Measurements from ENCODE around the gene UBE2B. TPM values are rescaled to one million over a fixed set of nuclear protein-coding genes. Genes with fewer than 3 reads are reported as not detected.

UBE2B gene
- total and polyA plus RNA-seq, 2 experiments from 2014 or later = 19.3 to 184 TPM

DNA sequence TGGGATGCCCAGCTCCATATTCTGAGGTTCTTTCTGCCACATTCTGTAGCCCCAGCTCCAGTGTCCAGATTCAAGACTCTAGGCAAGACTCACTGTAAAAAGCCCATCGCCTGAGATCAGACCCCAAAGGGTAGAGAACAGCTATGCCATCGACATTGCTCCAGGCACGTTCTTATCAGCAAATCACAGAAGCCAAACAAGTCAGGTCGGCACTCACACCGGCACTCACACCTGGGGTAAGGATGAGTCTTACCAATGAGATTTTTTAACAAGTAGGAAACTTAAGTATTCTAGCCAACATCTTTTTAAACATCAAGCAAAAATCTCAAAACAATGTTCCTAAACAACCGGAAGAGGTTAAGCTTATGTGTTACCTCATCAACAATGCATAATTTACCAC lies 38.0 kb downstream of the UBE2B start:
- ATAC-seq = no peak
- peaks cover 22% of the 10 kb centered on the region for H3K4me1 ChIP-seq (ENCODE audit: insufficient read depth)
- Mint-ChIP-seq H3K4me1 (peaks cover 25% of the 10 kb centered on the region), H3K4me3 (peak overlapping the region; percentile 29; the same call in 1 of the 3 replicates), H3K27me3 (ENCODE audit: insufficient read depth, low read depth, poor library complexity) (peaks cover 7% of the 10 kb centered on the region), H3K27ac (no peak overlapping the region), H3K36me3 (ENCODE audit: low read depth) (peaks cover 28% of the 10 kb centered on the region), H3K9me3 (no peaks in the 10 kb centered on the region; the same call in 2 of the 3 replicates)
- no peak for DNase-seq (ENCODE audit: low spot score)
- no peaks in the 10 kb centered on the region for H3K27me3 ChIP-seq (ENCODE audit: insufficient read depth)
- H2AFZ ChIP-seq = no peak overlapping the region
- no peaks in the 10 kb centered on the region for H3K9me2 ChIP-seq (ENCODE audit: insufficient read depth)
- peaks cover 10% of the 10 kb centered on the region for H3F3A ChIP-seq (replicated peaks; ENCODE audit: low read depth)
- H3K4me2 ChIP-seq = no peak overlapping the region
- no peak overlapping the region for H3K27ac ChIP-seq (ENCODE audit: low read depth)
- H3K79me2 ChIP-seq (replicated peaks; ENCODE audit: insufficient read depth) = peaks cover 48% of the 10 kb centered on the region
- 0 out of 2 replicates have a peak, but pooled peaks cover 6% of the 10 kb centered on the region for H3K36me3 ChIP-seq (ENCODE audit: insufficient read depth)
- no peaks in the 10 kb centered on the region; the same call in 1 of the 2 replicates for H4K20me1 ChIP-seq (replicated peaks; ENCODE audit: insufficient read depth)
- no peak for TF ChIP-seq EZH2 (IDR thresholded peaks at IDR 0.05; ENCODE audit: low read depth, unreplicated experiment)
- TF ChIP-seq, protein P1, sequence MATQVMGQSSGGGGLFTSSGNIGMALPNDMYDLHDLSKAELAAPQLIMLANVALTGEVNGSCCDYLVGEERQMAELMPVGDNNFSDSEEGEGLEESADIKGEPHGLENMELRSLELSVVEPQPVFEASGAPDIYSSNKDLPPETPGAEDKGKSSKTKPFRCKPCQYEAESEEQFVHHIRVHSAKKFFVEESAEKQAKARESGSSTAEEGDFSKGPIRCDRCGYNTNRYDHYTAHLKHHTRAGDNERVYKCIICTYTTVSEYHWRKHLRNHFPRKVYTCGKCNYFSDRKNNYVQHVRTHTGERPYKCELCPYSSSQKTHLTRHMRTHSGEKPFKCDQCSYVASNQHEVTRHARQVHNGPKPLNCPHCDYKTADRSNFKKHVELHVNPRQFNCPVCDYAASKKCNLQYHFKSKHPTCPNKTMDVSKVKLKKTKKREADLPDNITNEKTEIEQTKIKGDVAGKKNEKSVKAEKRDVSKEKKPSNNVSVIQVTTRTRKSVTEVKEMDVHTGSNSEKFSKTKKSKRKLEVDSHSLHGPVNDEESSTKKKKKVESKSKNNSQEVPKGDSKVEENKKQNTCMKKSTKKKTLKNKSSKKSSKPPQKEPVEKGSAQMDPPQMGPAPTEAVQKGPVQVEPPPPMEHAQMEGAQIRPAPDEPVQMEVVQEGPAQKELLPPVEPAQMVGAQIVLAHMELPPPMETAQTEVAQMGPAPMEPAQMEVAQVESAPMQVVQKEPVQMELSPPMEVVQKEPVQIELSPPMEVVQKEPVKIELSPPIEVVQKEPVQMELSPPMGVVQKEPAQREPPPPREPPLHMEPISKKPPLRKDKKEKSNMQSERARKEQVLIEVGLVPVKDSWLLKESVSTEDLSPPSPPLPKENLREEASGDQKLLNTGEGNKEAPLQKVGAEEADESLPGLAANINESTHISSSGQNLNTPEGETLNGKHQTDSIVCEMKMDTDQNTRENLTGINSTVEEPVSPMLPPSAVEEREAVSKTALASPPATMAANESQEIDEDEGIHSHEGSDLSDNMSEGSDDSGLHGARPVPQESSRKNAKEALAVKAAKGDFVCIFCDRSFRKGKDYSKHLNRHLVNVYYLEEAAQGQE (IDR thresholded peaks at IDR 0.05; ENCODE audit: unreplicated experiment) = no peak
- TF ChIP-seq STAT1 (IDR thresholded peaks at IDR 0.05; ENCODE audit: unreplicated experiment) = no peak
- TF ChIP-seq, protein P2, sequence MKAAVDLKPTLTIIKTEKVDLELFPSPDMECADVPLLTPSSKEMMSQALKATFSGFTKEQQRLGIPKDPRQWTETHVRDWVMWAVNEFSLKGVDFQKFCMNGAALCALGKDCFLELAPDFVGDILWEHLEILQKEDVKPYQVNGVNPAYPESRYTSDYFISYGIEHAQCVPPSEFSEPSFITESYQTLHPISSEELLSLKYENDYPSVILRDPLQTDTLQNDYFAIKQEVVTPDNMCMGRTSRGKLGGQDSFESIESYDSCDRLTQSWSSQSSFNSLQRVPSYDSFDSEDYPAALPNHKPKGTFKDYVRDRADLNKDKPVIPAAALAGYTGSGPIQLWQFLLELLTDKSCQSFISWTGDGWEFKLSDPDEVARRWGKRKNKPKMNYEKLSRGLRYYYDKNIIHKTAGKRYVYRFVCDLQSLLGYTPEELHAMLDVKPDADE (IDR thresholded peaks at IDR 0.05) = no peak
- no peak for TF ChIP-seq NANOG (IDR thresholded peaks at IDR 0.05; ENCODE audit: borderline replicate concordance)
- TF ChIP-seq CREB1 (CRISPR knock-in tag; IDR thresholded peaks at IDR 0.05; ENCODE audit: low read depth) = no peak
- no peak for TF ChIP-seq ZNF331 (CRISPR knock-in tag; IDR thresholded peaks at IDR 0.05; ENCODE audit: low read depth)
- no peak for TF ChIP-seq POLR2AphosphoS5 (IDR thresholded peaks at IDR 0.05; ENCODE audit: low read depth)
- TF ChIP-seq, protein P3, sequence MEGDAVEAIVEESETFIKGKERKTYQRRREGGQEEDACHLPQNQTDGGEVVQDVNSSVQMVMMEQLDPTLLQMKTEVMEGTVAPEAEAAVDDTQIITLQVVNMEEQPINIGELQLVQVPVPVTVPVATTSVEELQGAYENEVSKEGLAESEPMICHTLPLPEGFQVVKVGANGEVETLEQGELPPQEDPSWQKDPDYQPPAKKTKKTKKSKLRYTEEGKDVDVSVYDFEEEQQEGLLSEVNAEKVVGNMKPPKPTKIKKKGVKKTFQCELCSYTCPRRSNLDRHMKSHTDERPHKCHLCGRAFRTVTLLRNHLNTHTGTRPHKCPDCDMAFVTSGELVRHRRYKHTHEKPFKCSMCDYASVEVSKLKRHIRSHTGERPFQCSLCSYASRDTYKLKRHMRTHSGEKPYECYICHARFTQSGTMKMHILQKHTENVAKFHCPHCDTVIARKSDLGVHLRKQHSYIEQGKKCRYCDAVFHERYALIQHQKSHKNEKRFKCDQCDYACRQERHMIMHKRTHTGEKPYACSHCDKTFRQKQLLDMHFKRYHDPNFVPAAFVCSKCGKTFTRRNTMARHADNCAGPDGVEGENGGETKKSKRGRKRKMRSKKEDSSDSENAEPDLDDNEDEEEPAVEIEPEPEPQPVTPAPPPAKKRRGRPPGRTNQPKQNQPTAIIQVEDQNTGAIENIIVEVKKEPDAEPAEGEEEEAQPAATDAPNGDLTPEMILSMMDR (conservative IDR thresholded peaks at IDR 0.05; ENCODE audit: low read depth in 2 of 2) = no peak
- TF ChIP-seq, protein P4, sequence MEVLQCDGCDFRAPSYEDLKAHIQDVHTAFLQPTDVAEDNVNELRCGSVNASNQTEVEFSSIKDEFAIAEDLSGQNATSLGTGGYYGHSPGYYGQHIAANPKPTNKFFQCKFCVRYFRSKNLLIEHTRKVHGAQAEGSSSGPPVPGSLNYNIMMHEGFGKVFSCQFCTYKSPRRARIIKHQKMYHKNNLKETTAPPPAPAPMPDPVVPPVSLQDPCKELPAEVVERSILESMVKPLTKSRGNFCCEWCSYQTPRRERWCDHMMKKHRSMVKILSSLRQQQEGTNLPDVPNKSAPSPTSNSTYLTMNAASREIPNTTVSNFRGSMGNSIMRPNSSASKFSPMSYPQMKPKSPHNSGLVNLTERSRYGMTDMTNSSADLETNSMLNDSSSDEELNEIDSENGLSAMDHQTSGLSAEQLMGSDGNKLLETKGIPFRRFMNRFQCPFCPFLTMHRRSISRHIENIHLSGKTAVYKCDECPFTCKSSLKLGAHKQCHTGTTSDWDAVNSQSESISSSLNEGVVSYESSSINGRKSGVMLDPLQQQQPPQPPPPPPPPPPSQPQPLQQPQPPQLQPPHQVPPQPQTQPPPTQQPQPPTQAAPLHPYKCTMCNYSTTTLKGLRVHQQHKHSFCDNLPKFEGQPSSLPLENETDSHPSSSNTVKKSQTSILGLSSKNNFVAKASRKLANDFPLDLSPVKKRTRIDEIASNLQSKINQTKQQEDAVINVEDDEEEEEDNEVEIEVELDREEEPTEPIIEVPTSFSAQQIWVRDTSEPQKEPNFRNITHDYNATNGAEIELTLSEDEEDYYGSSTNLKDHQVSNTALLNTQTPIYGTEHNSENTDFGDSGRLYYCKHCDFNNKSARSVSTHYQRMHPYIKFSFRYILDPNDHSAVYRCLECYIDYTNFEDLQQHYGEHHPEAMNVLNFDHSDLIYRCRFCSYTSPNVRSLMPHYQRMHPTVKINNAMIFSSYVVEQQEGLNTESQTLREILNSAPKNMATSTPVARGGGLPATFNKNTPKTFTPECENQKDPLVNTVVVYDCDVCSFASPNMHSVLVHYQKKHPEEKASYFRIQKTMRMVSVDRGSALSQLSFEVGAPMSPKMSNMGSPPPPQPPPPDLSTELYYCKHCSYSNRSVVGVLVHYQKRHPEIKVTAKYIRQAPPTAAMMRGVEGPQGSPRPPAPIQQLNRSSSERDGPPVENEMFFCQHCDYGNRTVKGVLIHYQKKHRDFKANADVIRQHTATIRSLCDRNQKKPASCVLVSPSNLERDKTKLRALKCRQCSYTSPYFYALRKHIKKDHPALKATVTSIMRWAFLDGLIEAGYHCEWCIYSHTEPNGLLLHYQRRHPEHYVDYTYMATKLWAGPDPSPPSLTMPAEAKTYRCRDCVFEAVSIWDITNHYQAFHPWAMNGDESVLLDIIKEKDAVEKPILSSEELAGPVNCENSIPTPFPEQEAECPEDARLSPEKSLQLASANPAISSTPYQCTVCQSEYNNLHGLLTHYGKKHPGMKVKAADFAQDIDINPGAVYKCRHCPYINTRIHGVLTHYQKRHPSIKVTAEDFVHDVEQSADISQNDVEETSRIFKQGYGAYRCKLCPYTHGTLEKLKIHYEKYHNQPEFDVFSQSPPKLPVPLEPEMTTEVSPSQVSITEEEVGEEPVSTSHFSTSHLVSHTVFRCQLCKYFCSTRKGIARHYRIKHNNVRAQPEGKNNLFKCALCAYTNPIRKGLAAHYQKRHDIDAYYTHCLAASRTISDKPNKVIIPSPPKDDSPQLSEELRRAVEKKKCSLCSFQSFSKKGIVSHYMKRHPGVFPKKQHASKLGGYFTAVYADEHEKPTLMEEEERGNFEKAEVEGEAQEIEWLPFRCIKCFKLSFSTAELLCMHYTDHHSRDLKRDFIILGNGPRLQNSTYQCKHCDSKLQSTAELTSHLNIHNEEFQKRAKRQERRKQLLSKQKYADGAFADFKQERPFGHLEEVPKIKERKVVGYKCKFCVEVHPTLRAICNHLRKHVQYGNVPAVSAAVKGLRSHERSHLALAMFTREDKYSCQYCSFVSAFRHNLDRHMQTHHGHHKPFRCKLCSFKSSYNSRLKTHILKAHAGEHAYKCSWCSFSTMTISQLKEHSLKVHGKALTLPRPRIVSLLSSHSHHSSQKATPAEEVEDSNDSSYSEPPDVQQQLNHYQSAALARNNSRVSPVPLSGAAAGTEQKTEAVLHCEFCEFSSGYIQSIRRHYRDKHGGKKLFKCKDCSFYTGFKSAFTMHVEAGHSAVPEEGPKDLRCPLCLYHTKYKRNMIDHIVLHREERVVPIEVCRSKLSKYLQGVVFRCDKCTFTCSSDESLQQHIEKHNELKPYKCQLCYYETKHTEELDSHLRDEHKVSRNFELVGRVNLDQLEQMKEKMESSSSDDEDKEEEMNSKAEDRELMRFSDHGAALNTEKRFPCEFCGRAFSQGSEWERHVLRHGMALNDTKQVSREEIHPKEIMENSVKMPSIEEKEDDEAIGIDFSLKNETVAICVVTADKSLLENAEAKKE (CRISPR knock-in tag; IDR thresholded peaks at IDR 0.05) = no peak
- no peak for TF ChIP-seq ZNF114 (CRISPR knock-in tag; IDR thresholded peaks at IDR 0.05)
- no peak for TF ChIP-seq JUNB (IDR thresholded peaks at IDR 0.05; ENCODE audit: unreplicated experiment)
- TF ChIP-seq EZH2phosphoT487 (IDR thresholded peaks at IDR 0.05; ENCODE audit: unreplicated experiment) = no peak
- no peak overlapping the region for H3K4me3 ChIP-seq
